ENCODE results near the gene ADAP1.
"Not testable (repeated sequence)": the region's sequence is repeated elsewhere in the genome, so short reads cannot be mapped to it uniquely, and the experiment has no call there.

The ADAP1 gene

GRCh38 chr7:954330-955238 is at the start of gene ADAP1:
Gene ADAP1 (minus strand): TSS chr7:954680. CDS start chr7:954477, 203 bp downstream.
- no peak for TF ChIP-seq POLR2A (IDR thresholded peaks at IDR 0.05; ENCODE audit: low read depth, low read length)
- no peak for DNase-seq (ENCODE audit: insufficient read length, low spot score)
- no peak for FAIRE-seq

GRCh38 chr7:1002445-1002844 is 48.0 kb upstream of the ADAP1 start:
- FAIRE-seq, result not testable (repeated sequence)

GRCh38 chr7:1002026-1002425 is 47.5 kb upstream of the ADAP1 start:
- not testable (repeated sequence) for DNase-seq (ENCODE audit: insufficient read length, low spot score); FAIRE-seq

More at GRCh38 chr7:1002445-1002844, 48.0 kb upstream of the ADAP1 start:
- not testable (repeated sequence) for DNase-seq (ENCODE audit: insufficient read length, low spot score)

DNA sequence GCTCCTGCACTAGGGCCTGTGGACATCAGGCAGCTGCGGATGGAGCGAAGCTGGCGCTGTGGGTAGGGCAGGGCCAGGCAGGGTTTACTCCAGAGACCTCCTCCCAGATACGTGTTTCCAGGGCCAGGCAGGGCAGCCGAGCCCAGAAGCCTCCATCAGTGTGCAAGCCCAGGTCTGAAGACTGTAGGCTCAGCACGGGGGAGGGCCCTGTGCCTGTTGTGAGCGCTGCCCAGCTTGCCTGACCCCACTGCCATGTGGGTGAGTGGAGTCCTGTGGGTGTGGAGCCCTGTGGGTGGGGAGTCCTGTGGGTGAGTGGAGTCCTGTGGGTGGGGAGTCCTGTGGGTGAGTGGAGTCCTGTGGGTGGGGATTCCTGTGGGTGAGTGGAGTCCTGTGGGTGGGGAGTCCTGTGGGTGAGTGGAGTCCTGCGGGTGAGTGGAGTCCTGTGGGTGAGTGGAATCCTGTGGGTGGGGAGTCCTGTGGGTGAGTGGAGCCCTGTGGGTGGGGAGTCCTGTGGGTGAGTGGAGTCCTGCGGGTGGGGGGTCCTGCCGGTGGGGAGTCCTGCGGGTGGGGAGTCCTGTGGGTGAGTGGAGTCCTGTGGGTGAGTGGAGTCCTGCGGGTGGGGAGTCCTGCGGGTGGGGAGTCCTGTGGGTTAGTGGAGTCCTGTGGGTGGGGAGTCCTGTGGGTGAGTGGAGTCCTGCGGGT is 46.7 kb upstream of the ADAP1 start:
- not testable (repeated sequence) for DNase-seq (ENCODE audit: insufficient read length, low spot score); FAIRE-seq

DNA sequence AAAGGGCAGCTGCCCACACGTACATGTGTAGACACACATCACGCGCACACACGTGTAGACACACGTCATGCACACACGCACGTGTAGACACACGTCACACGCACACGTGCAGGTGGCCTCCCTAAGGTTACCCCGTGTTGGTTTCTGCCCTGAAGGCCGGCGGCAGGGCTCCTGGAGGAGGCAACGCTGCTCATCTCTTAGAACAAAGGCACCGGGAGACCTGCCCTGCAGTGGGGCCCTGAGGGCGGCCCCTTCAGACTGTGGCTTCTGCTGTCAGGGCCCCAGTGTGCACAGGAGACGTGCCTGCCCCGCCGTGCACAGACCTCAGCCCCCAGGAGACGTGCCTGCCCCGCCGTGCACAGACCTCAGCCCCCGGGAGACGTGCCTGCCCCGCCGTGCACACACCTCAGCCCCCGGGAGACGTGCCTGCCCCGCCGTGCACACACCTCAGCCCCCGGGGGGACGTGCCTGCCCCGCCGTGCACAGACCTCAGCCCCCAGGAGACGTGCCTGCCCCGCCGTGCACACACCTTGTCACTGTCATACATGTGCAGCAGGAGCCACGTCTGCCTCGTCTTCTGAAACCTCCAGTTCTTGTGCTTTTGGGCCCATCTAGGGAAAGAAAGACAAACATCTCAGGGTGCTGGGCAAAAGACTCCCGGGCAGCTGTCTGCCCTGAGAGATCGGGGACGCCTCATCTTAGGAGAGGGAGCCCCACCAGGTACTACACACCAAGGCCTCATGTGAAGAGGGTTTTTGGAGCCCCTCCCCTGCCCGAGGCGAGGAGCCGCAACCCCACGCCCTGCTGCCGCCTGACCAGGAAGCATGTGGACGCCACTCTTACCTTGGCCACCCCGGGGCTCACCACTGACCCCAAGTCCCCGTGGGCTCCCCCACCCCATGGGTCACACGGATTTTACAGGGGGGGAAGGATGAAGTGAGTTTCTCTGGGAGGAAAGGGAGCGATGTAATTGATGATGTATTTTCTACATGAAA is 45.8 kb upstream of the ADAP1 start:
- no peak for FAIRE-seq
- TF ChIP-seq POLR2A (IDR thresholded peaks at IDR 0.05; ENCODE audit: low read depth, low read length), result no peak

DNA sequence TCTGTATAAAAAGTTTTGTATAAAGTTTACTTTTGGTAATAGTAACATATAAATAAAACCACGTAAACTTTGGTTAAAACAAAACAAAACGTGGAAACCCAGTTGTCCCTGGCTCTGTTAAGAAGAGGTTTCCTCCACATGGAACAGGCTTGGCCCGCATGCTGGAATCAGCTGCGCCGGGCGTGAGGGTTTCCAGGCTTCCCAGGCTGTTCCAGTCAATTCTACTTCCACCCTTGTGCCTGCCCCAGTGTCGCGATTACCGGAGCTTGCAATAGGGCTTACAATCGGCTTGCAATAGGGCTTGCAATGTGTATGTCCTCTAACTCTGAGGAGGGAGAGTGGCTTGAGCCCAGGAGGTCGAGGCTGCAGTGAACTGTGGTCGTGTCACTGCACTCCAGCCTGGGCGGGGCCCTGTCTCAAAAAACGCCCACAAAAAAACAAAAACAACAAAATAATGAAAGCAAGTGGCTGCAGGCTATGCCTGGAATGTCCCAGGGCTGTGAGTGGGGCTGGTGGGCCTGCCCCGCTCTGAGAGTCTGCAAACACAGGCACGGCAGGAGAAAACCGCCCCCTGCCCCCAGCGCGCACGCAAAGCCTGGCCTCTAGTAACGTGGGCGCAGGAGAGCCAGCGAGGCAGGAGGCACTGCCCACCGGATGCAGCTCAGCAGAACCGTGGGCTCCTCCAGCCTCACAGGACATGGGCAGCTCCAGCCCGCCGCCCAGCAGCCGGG is 44.8 kb upstream of the ADAP1 start:
- TF ChIP-seq POLR2A (IDR thresholded peaks at IDR 0.05; ENCODE audit: low read depth, low read length), result no peak
- FAIRE-seq, result no peak

More for the DNA sequence above, 45.8 kb upstream of the ADAP1 start:
- DNase-seq (ENCODE audit: insufficient read length, low spot score), result no peak

GRCh38 chr7:997404-998395 is 43.2 kb upstream of the ADAP1 start:
- DNase-seq (ENCODE audit: insufficient read length, low spot score) (no peak), FAIRE-seq (no peak)
- TF ChIP-seq POLR2A (IDR thresholded peaks at IDR 0.05; ENCODE audit: low read depth, low read length), result no peak

More for the DNA sequence above, 44.8 kb upstream of the ADAP1 start:
- no peak for DNase-seq (ENCODE audit: insufficient read length, low spot score)

DNA sequence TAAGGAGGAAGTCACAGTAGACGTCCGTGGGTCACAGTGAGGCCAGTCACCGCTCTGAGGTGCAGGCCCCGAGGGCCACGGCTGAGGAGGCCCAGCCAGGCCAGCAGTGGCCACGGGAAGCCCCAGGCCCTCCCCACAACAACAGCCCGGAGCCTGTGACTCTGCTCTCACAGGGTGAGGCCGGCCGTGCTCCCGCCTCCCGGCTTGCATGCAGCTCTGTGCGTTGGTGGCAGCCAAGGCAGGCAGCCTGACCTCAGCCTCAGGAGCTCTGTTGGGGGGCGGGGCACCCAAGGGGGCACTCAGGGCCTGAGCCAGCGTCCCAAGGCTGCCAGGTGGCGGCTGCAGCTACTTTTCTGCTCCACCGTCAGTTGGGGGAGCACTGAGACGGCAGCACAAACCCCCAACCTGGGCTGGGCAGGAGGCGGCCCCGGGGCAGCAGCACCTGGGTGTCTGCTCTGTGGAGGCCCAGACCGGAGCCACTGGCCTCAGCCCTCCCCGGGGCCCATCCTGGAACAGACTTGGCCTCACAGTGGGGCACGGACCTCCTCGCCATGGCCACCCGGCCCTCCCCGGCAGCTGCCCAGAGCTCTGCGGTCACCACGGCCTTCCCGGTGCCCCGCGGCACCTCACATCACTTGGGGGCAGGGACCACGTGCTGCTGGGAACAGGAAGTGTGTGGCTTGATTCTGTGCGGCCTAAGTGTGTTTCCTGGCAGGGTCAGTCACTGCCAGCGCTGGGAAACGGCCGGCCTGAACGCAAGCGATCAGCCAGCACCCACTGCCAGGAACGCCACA is 41.8 kb upstream of the ADAP1 start:
- no peak for FAIRE-seq
- no peak for TF ChIP-seq POLR2A (IDR thresholded peaks at IDR 0.05; ENCODE audit: low read depth, low read length)
- no peak for DNase-seq (ENCODE audit: insufficient read length, low spot score)

GRCh38 chr7:995571-995970 is 41.1 kb upstream of the ADAP1 start:
- FAIRE-seq (no peak), DNase-seq (ENCODE audit: insufficient read length, low spot score) (no peak)

DNA sequence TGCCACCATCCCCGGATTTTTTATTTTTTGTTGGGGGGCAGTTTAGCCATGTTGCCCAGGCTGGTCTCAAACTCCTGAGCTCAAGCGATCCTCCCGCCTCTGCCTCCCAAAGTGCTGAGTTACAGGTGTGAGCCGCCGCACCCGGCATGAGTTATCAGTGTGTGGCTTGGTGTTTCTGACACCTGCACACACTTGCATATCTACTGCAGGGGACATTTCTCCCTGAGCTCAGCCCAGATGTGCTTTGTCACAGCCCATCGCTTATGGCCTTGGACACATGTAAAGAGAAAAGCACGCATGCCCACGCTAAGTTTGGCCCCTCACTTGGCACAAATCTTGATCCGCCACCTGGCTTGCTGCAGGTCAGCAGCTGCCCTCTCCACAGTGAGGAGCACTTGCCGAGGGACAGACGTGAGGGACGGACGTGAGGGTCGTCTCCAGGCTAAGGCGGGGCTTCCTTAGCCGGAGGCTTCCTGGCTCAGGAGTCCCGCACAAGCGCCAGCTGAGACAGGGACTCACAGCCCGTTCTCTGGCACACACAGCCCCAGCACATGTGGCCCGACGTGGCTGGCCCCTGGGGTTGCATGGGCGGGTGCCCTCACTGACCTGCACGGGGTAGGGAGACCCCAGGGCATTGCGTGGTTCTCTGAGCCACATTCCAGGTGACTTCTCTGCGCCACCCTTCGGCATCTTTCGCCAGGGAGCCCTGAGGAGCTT is 40.3 kb upstream of the ADAP1 start:
- DNase-seq (ENCODE audit: insufficient read length, low spot score), result no peak
- no peak for FAIRE-seq
- TF ChIP-seq POLR2A (IDR thresholded peaks at IDR 0.05; ENCODE audit: low read depth, low read length), result no peak

More at GRCh38 chr7:995571-995970, 41.1 kb upstream of the ADAP1 start:
- TF ChIP-seq POLR2A (IDR thresholded peaks at IDR 0.05; ENCODE audit: low read depth, low read length), result no peak
